GM21528 (cell line): Measurements from ENCODE around the gene ALG5.

Source experiments
- ATAC-seq: cut with Tn5 transposase; IDR thresholded peaks from one replicate; pipeline ENCODE4 v1.9.1; 2021; ENCODE audit warnings: mild to moderate bottlenecking, moderate library complexity; ENCODE audit not compliant: unreplicated experiment, low FRiP score

ALG5 gene

GRCh38 chr13:36918246-36919131 is 80.7 kb downstream of the ALG5 start:
- no peak for ATAC-seq

DNA sequence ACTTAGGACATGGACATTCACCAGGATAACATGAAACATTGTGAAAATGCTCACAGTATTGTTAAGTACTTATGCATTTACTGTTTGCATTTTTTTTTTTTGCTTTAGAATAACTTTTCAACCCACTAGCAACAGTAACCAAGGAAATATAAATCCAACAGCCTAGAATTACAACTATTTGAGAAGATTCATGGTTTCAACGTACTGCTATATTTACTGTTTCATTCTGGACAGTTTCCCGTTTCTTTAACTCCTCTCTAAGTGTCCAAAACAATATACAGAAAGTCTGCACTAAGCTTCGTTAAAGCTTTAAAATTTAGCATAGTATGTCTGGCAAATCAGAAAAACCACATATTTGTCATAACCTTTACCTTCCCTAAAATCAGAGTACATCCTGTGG is 81.8 kb downstream of the ALG5 start:
- ATAC-seq: no peak

- ATAC-seq: no peak
Observed at GRCh38 chr13:36915896-36916640, 83.1 kb downstream of the ALG5 start.

DNA sequence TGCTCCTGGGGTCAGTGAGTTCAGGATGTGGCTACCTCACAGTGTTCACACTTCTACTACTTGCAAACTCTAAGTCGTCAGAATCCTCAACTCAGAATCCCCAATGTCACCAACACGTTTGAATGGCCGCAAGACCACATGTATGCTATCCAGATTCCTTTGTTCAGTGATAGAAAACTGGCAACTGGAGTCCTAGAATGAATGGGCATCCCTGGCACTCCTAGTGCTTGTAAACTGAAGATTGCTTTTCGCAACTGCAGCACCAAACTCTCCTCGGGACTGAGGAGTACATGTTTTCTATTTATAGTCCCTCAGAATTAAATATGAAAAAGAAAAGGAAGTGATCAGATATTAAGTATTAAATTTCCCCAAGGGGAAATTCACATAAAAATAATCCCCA is 84.0 kb downstream of the ALG5 start:
- no peak for ATAC-seq

GRCh38 chr13:36914648-36915047 is 84.5 kb downstream of the ALG5 start:
- ATAC-seq: no peak

- no peak for ATAC-seq
Observed at GRCh38 chr13:36913463-36913862, 85.7 kb downstream of the ALG5 start.

- ATAC-seq: no peak
Observed at GRCh38 chr13:36912973-36913372, 86.2 kb downstream of the ALG5 start.

DNA sequence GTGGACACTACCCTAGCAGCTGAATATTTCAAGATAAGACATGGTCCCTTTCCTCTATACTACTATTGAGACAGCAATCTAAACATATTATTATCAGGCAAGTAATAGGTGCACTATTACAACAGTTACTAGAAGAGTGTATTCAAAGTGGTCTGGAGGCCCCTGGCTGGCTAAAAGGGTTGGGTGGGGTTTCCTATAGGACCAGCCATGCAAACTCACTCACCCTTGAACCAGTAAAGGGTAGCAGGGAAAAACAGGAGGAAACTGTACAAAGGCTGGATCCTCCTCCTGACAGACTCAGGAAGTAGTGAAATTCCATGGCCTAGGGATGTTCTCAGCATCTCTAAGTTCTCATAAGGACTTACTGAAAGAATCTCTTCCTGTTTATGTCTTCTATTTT is 86.8 kb downstream of the ALG5 start:
- ATAC-seq: no peak

DNA sequence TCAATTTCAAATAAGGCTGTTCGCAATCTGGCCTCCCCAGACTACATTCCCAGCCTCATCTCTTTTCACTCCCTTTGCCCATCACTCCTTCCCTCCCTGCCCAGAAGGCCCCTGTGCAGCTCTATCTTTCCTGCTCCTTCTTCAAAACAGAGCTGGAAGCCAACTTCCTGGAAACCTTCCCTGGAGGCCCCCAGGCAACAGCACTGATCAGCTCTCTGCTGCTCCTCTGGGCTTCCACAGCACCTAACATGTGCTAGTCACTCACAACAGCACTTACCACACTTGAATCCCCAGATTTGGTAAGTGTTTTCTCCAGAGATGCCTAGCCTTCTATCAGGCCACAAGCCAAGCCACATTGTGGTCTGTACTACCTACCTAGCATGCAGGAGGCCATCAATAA is 88.6 kb downstream of the ALG5 start:
- no peak for ATAC-seq

- no peak for ATAC-seq
Observed at GRCh38 chr13:36907821-36908220, 91.3 kb downstream of the ALG5 start.

DNA sequence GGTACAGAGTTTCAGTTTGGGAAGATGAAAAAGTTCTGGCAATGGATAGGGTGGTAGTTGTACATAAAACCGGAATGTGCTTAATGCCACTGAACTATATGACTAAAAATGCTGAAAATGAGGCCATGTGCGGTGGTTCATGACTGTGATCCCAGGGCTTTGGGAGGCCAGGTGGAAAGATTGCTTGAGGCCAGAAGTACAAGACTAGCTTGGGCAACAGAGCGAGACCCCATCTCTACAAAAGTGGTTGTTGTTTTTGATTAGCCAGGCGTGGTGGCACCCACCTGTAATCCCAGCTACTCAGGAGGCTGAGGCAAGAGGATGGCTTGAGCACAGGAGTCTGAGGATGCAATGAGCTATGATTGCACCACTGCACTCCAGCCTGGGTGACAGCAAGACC is 91.9 kb downstream of the ALG5 start:
- no peak for ATAC-seq

GRCh38 chr13:36905944-36906343 is 93.2 kb downstream of the ALG5 start:
- no peak for ATAC-seq

- ATAC-seq: no peak
Observed at GRCh38 chr13:36903925-36904595, 95.1 kb downstream of the ALG5 start.
